Upper lobe of left lung (tissue), 6 donors: ENCODE measurements around the gene RAB36. TPM values are rescaled to one million over a fixed set of nuclear protein-coding genes. Genes with fewer than 3 reads are reported as not detected.
A peak's percentile ranks its signal among the peaks of the same experiment; 100 is the strongest.

Experiments used
- ATAC-seq, 2 donors: fragments of 200-7000 bp; cut with Tn5 transposase; one replicate each; pipeline ENCODE4 v1.9.1; 2022; ENCODE audit warnings: mild to moderate bottlenecking in 2 of 2, moderate library complexity in 2 of 2; ENCODE audit not compliant: low FRiP score in 2 of 2
- DNase-seq, 2 donors: peaks; one replicate each; pipeline ENCODE4 v3.0.0-alpha.2; 2019 to 2020
- H3K27ac ChIP-seq, 4 donors: fragments of 200-600 bp; sonication (generic); one replicate each; pipeline ENCODE4 v1.5.1; 2016 to 2019
- H3K27me3 ChIP-seq, 4 donors: fragments of 200-600 bp; sonication (generic); one replicate each; pipeline ENCODE4 v1.5.1; 2017 to 2019
- H3K36me3 ChIP-seq, 4 donors: fragments of 200-600 bp; sonication (generic); one replicate each; pipeline ENCODE4 v1.5.1; 2016 to 2019
- H3K4me1 ChIP-seq, 4 donors: fragments of 200-600 bp; sonication (generic); one replicate each; pipeline ENCODE4 v1.5.1; 2018 to 2019
- H3K4me3 ChIP-seq, 4 donors: fragments of 200-600 bp; sonication (generic); one replicate each; pipeline ENCODE4 v1.5.1; 2017 to 2019; ENCODE audit warnings: mild to moderate bottlenecking in 2 of 4, moderate library complexity in 1 of 4
- H3K9me3 ChIP-seq, 4 donors: fragments of 200-600 bp; sonication (generic); one replicate each; pipeline ENCODE4 v1.5.1; 2018 to 2019
- EP300 ChIP-seq, 4 donors: sonication (generic); formaldehyde crosslinking; IDR thresholded peaks; one replicate each; pipeline ENCODE4 v1.5.1; 2017; ENCODE audit warnings: antibody characterized with exemption in 4 of 4, control low read depth in 2 of 4
- POLR2A ChIP-seq, 4 donors: fragments of 450-650 bp; IDR thresholded peaks; one replicate each; pipeline ENCODE4 v1.5.1; 2016 to 2017; ENCODE audit warnings: antibody characterized with exemption in 4 of 4, mild to moderate bottlenecking in 2 of 4
- POLR2AphosphoS5 ChIP-seq, 2 donors: sonication (generic); formaldehyde crosslinking; IDR thresholded peaks; one replicate each; pipeline ENCODE4 v1.5.1; 2017; ENCODE audit warnings: antibody characterized with exemption in 2 of 2
- WGBS, 2 donors: methylation state at CpG; one replicate each; pipeline ENCODE4 v1.1.5; 2017 to 2018; 5-methylcytosine and 5-hydroxymethylcytosine counted together
- total RNA-seq, 6 donors: library from RNA; depleted of rRNA in 4 of 6; stranded (reverse); fragments of >200 nt in 4 of 6; gene quantifications; one replicate each; pipeline versions ENCODE4 v1.1.0 to v1.2.1, GENCODE V29; 2016 to 2021
- TF ChIP-seq, protein P1 (sequence below), 6 experiments: fragments of 450-650 bp in 4 of 6; fragments of 200-600 bp in 2 of 6; sonication (generic) in 2 of 6; IDR thresholded peaks; one replicate each; pipeline ENCODE4 v1.5.1; 2016 to 2019; ENCODE audit warnings: antibody characterized with exemption in 6 of 6
- donor health status: DM: no; HTN: no; CAD: no; lungs with moderate emphysema.
- donor health status: DM: no; HTN: yes; CAD: no; lungs with severe emphysema.

Gene RAB36
- total RNA-seq, 6 donors from 2014 or later: 2.6 to 17.5 (median 8.4) TPM

DNA sequence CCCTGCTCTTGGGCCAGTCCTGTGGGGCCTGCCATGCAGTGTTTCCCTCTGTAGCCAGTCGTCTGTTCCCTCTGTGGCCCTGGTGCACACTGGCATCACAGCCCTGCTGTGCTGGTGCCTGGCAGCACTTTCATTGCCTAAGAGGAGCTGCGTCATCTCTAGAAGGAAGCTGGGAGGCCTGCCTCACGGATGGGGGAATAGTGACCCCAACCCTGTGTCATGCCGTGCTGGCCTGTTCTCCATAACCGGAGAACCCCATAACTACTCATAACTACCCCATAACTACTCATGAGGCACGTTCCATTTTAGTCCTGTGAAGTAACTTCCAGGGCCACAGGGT lies 14.0 kb downstream of the RAB36 start:
- peak overlapping the region in 1 of 4 donors; percentile 21 for H3K27ac ChIP-seq
- DNase-seq (no peak), ATAC-seq (no peak)
- no peaks in the 10 kb centered on the region for H3K36me3 ChIP-seq
- H3K4me1 ChIP-seq: peaks cover 3 to 32% (median 14%) of the 10 kb centered on the region in 4 donors
- TF ChIP-seq POLR2A (IDR thresholded peaks at IDR 0.05): no peak
- TF ChIP-seq POLR2AphosphoS5 (IDR thresholded peaks at IDR 0.05): no peak
- no peak for TF ChIP-seq EP300 (IDR thresholded peaks at IDR 0.05)
- TF ChIP-seq, protein P1, sequence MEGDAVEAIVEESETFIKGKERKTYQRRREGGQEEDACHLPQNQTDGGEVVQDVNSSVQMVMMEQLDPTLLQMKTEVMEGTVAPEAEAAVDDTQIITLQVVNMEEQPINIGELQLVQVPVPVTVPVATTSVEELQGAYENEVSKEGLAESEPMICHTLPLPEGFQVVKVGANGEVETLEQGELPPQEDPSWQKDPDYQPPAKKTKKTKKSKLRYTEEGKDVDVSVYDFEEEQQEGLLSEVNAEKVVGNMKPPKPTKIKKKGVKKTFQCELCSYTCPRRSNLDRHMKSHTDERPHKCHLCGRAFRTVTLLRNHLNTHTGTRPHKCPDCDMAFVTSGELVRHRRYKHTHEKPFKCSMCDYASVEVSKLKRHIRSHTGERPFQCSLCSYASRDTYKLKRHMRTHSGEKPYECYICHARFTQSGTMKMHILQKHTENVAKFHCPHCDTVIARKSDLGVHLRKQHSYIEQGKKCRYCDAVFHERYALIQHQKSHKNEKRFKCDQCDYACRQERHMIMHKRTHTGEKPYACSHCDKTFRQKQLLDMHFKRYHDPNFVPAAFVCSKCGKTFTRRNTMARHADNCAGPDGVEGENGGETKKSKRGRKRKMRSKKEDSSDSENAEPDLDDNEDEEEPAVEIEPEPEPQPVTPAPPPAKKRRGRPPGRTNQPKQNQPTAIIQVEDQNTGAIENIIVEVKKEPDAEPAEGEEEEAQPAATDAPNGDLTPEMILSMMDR (IDR thresholded peaks at IDR 0.05): no peak
- no peaks in the 10 kb centered on the region for H3K27me3 ChIP-seq
- no peaks in the 10 kb centered on the region for H3K9me3 ChIP-seq
- no peak overlapping the region for H3K4me3 ChIP-seq
- WGBS, 2 donors: 66 to 97% methylated on average over 5 of the region's 6 CpGs

DNA sequence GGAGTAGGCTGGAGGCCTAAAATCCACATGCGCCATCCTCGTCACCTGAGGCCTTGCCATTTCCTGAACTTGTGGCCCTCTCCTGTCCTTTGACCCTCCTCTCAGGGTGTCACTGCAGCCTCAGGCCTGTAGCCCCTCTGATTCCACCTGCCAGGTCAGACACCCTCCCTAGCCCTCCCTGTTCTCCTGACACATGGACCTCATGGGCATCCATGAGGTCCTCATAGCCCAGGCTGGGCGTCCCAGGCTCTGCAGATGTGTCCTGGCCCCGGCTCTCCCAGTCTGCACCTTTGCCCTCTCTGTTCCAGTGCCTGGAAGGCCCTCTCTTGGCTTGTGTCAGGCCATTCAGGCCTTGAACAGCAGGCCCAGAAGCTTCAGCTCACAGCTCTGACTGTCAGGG lies 15.8 kb downstream of the RAB36 start:
- DNase-seq (no peak), ATAC-seq (no peak)
- no peaks in the 10 kb centered on the region for H3K9me3 ChIP-seq
- TF ChIP-seq POLR2A (IDR thresholded peaks at IDR 0.05): no peak
- TF ChIP-seq POLR2AphosphoS5 (IDR thresholded peaks at IDR 0.05): no peak
- TF ChIP-seq, protein P1 (IDR thresholded peaks at IDR 0.05): no peak
- no peak for TF ChIP-seq EP300 (IDR thresholded peaks at IDR 0.05)
- peaks cover 3 to 34% (median 15%) of the 10 kb centered on the region in 4 donors for H3K4me1 ChIP-seq
- no peaks in the 10 kb centered on the region for H3K27me3 ChIP-seq
- no peak overlapping the region for H3K27ac ChIP-seq
- 95% methylated on average over 4 of the region's 4 CpGs; no CpG with 5 or more reads in 1 of the 2 donors for WGBS, 2 donors
- no peak overlapping the region for H3K4me3 ChIP-seq
- no peaks in the 10 kb centered on the region for H3K36me3 ChIP-seq

DNA sequence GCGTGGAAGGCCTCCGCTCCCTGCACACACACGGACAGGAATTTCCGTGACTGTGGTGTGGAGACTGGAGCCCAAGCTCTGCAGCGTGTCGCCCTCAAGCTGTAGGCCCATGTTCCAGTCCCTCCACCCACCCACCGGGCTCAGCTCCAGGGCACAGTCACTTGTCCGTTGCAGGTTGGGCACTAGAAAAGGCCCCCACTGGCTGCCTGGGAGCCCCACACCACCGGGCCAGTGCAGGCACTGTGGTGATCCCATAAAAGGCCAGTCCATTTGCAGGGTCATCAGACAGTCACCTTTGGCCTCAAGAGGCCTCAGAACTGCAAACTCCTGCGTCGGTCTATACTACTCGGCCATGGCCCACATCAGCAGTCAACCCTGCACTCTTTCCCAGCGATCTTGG lies 16.3 kb downstream of the RAB36 start:
- no peak overlapping the region for H3K4me3 ChIP-seq
- no peak for TF ChIP-seq POLR2A (IDR thresholded peaks at IDR 0.05)
- TF ChIP-seq POLR2AphosphoS5 (IDR thresholded peaks at IDR 0.05): no peak
- TF ChIP-seq, protein P1 (IDR thresholded peaks at IDR 0.05): no peak
- no peak for TF ChIP-seq EP300 (IDR thresholded peaks at IDR 0.05)
- no peak overlapping the region for H3K27ac ChIP-seq
- WGBS, 2 donors: 94 to 96% methylated on average over 6 to 13 of the region's 13 CpGs
- no peaks in the 10 kb centered on the region for H3K9me3 ChIP-seq
- H3K27me3 ChIP-seq: no peaks in the 10 kb centered on the region
- peaks cover 3 to 34% (median 14%) of the 10 kb centered on the region in 4 donors for H3K4me1 ChIP-seq
- DNase-seq: peak in 1 of 2 donors; percentile 54
- no peak for ATAC-seq
- H3K36me3 ChIP-seq: no peaks in the 10 kb centered on the region

DNA sequence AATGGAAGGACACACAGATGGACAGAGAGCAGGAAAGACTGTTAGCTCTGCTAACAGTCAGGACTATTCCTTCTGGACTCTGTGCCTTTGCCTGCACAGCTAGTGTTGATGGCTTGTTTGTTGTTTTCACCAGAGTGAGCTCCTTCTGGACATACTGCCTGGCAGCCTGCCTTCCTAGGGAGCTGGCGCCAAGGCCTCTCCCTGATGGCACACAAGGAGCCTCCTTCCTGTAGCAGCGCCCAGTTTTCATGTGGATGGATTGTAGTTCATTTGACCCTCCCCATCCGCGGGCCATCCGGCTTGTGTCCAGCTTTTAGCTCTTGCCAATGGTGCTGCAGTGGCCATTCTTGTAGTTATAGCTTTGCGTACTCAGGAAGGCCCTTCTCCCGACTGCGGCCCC lies 18.4 kb downstream of the RAB36 start:
- 56 to 66% methylated on average over 7 to 8 of the region's 8 CpGs for WGBS, 2 donors
- no peaks in the 10 kb centered on the region for H3K27me3 ChIP-seq
- TF ChIP-seq, protein P1 (IDR thresholded peaks at IDR 0.05): no peak
- TF ChIP-seq EP300 (IDR thresholded peaks at IDR 0.05) (no peak), POLR2AphosphoS5 (IDR thresholded peaks at IDR 0.05) (peak in 1 of 2 donors; percentile 19), POLR2A (IDR thresholded peaks at IDR 0.05) (no peak)
- DNase-seq (no peak), ATAC-seq (no peak)
- peaks cover 0 to 20% (median 4%) of the 10 kb centered on the region in 4 donors for H3K4me1 ChIP-seq
- H3K36me3 ChIP-seq: no peaks in the 10 kb centered on the region
- peak overlapping the region in 2 of 4 donors; percentile 13 to 26 for H3K27ac ChIP-seq
- no peaks in the 10 kb centered on the region for H3K9me3 ChIP-seq
- no peak overlapping the region for H3K4me3 ChIP-seq

DNA sequence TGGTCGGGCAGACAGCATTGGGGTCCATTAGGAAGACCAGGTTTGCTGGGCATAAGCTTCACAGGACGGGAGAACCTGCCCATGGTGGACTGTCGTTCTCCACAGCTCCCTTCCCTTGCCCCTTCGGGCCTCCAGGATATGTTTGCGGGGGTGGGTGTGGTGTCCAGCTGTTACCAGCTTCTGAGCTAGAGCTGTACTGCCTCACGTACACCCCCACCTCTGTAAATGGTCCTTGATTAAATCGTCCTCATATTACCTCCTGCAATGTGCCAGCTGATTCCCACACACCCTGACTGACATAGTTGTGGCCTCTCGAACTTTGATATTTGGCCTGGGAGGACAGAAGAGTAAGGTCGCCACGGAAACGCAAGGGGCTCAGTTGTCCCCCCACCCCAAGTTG lies 18.8 kb downstream of the RAB36 start:
- no peaks in the 10 kb centered on the region for H3K27me3 ChIP-seq
- WGBS, 2 donors: 67 to 69% methylated on average over 11 of the region's 11 CpGs
- TF ChIP-seq POLR2A (IDR thresholded peaks at IDR 0.05): no peak
- TF ChIP-seq EP300 (IDR thresholded peaks at IDR 0.05): no peak
- no peaks in the 10 kb centered on the region for H3K9me3 ChIP-seq
- ATAC-seq: no peak
- no peak overlapping the region for H3K4me3 ChIP-seq
- peaks cover 0 to 16% (median 4%) of the 10 kb centered on the region in 4 donors for H3K4me1 ChIP-seq
- DNase-seq: no peak
- no peaks in the 10 kb centered on the region for H3K36me3 ChIP-seq
- peak overlapping the region in 1 of 4 donors; percentile 13 for H3K27ac ChIP-seq
